ENCODE measurements around the gene DISC1. TPM values are rescaled to one million over a fixed set of nuclear protein-coding genes. Genes with fewer than 3 reads are reported as not detected.

DISC1 gene
- total RNA-seq, 1 experiment from 2014 or later = 13.5 TPM

DNA sequence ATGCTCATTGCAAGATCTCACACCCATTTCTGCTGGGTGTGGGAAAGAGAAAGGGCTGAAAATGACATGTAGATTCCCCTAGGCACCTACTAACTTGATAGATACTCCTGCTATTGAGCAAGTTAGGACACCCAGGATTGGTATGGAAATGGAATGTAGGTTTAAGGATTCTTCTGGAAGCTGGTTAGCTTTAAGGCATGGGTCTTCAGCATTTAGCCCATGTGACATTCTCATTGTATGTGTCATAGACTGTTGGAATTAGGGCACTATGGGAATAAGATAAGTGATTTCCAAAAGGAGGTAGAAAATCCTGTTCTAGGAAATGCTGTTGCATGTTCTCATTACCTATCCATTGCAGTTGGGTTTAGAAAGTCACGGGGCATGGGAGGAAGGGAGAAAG, 76.2 kb downstream of the DISC1 start:
- peaks cover 29% of the 10 kb centered on the region for H3K36me3 Mint-ChIP-seq (ENCODE audit: insufficient read depth, unreplicated experiment)
- no peaks in the 10 kb centered on the region for H3K27me3 Mint-ChIP-seq (ENCODE audit: insufficient read depth, unreplicated experiment)
- H3K9me3 Mint-ChIP-seq (ENCODE audit: unreplicated experiment) = no peaks in the 10 kb centered on the region
- Histone ChIP-seq H3K4me1 (no peaks in the 10 kb centered on the region; the same call in 1 of the 2 replicates), H3K27me3 (replicated peaks; ENCODE audit: control insufficient read depth, insufficient read depth, low read length) (no peaks in the 10 kb centered on the region), H3K9me3 (no peaks in the 10 kb centered on the region), H3K36me3 (ENCODE audit: control insufficient read depth, insufficient read depth, low read length) (no peaks in the 10 kb centered on the region), H3K4me3 (ENCODE audit: low read depth, low read length) (no peak overlapping the region)
- POLR2A ChIA-PET = no interaction called here
- no peak for TF ChIP-seq CTCF (IDR thresholded peaks at IDR 0.05; ENCODE audit: insufficient read depth in 1 of 2, low read depth in 1 of 2, low read length in 1 of 2, severe bottlenecking in 1 of 2, unreplicated experiment in 1 of 2)
- peak in 1 of 2 experiments; percentile 13 for DNase-seq
- H3K4me3 Mint-ChIP-seq (ENCODE audit: unreplicated experiment) = no peak overlapping the region
- no TSS peak for BruUV-seq (replicated peaks)
- CTCF ChIA-PET = no interaction called here
- peaks cover 37% of the 10 kb centered on the region for H3K4me1 Mint-ChIP-seq (ENCODE audit: low read depth, unreplicated experiment)
- peak overlapping the region; percentile 6 for H3K27ac Mint-ChIP-seq (ENCODE audit: unreplicated experiment)
- intact Hi-C loops (cut with micrococcal nuclease; ENCODE audit: unreplicated experiment) = no loop called here

DNA sequence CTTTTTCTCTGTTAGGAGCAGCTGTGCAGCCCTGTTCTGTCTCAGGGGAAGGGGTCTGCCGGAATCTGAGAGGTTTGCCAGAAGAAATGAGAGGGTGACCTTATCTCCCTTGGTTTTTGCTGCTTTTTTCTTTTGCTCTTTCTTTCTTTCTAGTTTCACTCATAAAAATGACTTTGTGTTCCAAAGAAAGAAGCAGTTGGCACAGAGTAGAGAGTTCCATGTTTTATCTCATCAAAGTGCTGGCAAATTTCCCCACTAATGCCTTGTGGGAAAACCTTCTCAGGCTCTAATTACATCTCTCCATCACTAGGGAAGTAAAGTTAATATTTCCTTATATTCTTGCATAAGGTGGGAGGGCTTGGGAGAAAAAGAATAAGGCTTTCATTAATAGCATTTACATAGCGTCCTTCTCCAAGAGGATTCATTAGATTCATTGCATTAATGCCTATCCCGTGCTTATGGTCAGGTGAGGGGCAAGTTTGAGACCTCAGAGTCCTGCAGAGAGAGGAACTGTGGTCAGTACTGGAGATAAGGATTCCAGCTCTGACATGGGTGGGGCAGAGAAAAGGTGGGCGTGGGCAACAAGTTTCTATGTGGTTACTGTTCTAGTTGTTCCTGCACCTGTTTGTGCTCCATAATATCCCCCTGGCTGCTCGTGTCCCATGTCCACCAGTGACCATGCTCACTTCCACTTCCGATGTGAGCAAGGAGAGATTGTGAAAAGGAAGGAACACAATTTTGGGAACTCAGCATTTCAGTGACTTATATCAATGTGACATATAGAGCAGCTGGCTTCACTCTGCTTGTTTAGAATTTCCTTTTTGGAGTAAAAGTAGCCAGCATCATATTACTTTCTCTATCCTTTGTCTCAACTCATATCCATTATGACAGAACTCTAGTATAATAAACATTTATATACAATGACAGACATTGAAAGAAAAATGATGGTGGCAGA, 79.5 kb downstream of the DISC1 start:
- no peaks in the 10 kb centered on the region for H3K27me3 ChIP-seq (replicated peaks; ENCODE audit: control insufficient read depth, insufficient read depth, low read length)
- TF ChIP-seq CTCF (IDR thresholded peaks at IDR 0.05; ENCODE audit: insufficient read depth in 1 of 2, low read depth in 1 of 2, low read length in 1 of 2, severe bottlenecking in 1 of 2, unreplicated experiment in 1 of 2) = no peak
- CTCF ChIA-PET = no interaction called here
- BruUV-seq (replicated peaks) = no TSS peak
- H3K9me3 Mint-ChIP-seq (ENCODE audit: unreplicated experiment) = no peaks in the 10 kb centered on the region
- peaks cover 21% of the 10 kb centered on the region for H3K36me3 Mint-ChIP-seq (ENCODE audit: insufficient read depth, unreplicated experiment)
- no peak overlapping the region for H3K4me3 Mint-ChIP-seq (ENCODE audit: unreplicated experiment)
- no peaks in the 10 kb centered on the region for H3K9me3 ChIP-seq
- H3K4me1 Mint-ChIP-seq (ENCODE audit: low read depth, unreplicated experiment) = peaks cover 19% of the 10 kb centered on the region
- POLR2A ChIA-PET = no interaction called here
- no peaks in the 10 kb centered on the region for H3K27me3 Mint-ChIP-seq (ENCODE audit: insufficient read depth, unreplicated experiment)
- no peaks in the 10 kb centered on the region; the same call in 1 of the 2 replicates for H3K4me1 ChIP-seq
- H3K4me3 ChIP-seq (ENCODE audit: low read depth, low read length) = no peak overlapping the region
- no peak for DNase-seq
- intact Hi-C loops (cut with micrococcal nuclease; ENCODE audit: unreplicated experiment) = no loop called here
- H3K27ac Mint-ChIP-seq (ENCODE audit: unreplicated experiment) = no peak overlapping the region
- no peaks in the 10 kb centered on the region for H3K36me3 ChIP-seq (ENCODE audit: control insufficient read depth, insufficient read depth, low read length)

GRCh38 chr1:231706934-231707333, 80.3 kb downstream of the DISC1 start:
- no TSS peak for BruUV-seq (replicated peaks)
- H3K4me3 Mint-ChIP-seq (ENCODE audit: unreplicated experiment) = no peak overlapping the region
- H3K9me3 Mint-ChIP-seq (ENCODE audit: unreplicated experiment) = no peaks in the 10 kb centered on the region
- DNase-seq = no peak
- peaks cover 19% of the 10 kb centered on the region for H3K36me3 Mint-ChIP-seq (ENCODE audit: insufficient read depth, unreplicated experiment)
- Histone ChIP-seq H3K27me3 (replicated peaks; ENCODE audit: control insufficient read depth, insufficient read depth, low read length) (no peaks in the 10 kb centered on the region), H3K36me3 (ENCODE audit: control insufficient read depth, insufficient read depth, low read length) (no peaks in the 10 kb centered on the region), H3K9me3 (no peaks in the 10 kb centered on the region), H3K4me1 (no peaks in the 10 kb centered on the region; the same call in 1 of the 2 replicates), H3K4me3 (ENCODE audit: low read depth, low read length) (no peak overlapping the region)
- ChIA-PET POLR2A (no interaction called here), CTCF (no interaction called here)
- no peak overlapping the region for H3K27ac Mint-ChIP-seq (ENCODE audit: unreplicated experiment)
- no peak for TF ChIP-seq CTCF (IDR thresholded peaks at IDR 0.05; ENCODE audit: insufficient read depth in 1 of 2, low read depth in 1 of 2, low read length in 1 of 2, severe bottlenecking in 1 of 2, unreplicated experiment in 1 of 2)
- H3K27me3 Mint-ChIP-seq (ENCODE audit: insufficient read depth, unreplicated experiment) = no peaks in the 10 kb centered on the region
- intact Hi-C loops (cut with micrococcal nuclease; ENCODE audit: unreplicated experiment) = no loop called here
- peaks cover 19% of the 10 kb centered on the region for H3K4me1 Mint-ChIP-seq (ENCODE audit: low read depth, unreplicated experiment)

Data from Caco-2 (cell line).